Esophagus muscularis mucosa (tissue), 4 donors: ENCODE measurements around the gene LHX4.

Source experiments
- CTCF ChIP-seq, 3 experiments: fragments of 200-600 bp in 2 of 3; fragments of 450-650 bp in 1 of 3; sonication (generic) in 2 of 3; IDR thresholded peaks; one replicate each; pipeline ENCODE4 v1.5.1; 2017 to 2019; ENCODE audit warnings: antibody characterized with exemption in 3 of 3, mild to moderate bottlenecking in 2 of 3, moderate library complexity in 1 of 3
- EP300 ChIP-seq: sonication (generic); formaldehyde crosslinking; IDR thresholded peaks from one replicate; pipeline ENCODE4 v1.6.1; 2017; ENCODE audit warnings: antibody characterized with exemption
- POLR2A ChIP-seq: fragments of 450-650 bp; IDR thresholded peaks from one replicate; pipeline ENCODE4 v1.6.1; 2017; ENCODE audit warnings: antibody characterized with exemption, moderate library complexity, mild to moderate bottlenecking, low read depth

DNA sequence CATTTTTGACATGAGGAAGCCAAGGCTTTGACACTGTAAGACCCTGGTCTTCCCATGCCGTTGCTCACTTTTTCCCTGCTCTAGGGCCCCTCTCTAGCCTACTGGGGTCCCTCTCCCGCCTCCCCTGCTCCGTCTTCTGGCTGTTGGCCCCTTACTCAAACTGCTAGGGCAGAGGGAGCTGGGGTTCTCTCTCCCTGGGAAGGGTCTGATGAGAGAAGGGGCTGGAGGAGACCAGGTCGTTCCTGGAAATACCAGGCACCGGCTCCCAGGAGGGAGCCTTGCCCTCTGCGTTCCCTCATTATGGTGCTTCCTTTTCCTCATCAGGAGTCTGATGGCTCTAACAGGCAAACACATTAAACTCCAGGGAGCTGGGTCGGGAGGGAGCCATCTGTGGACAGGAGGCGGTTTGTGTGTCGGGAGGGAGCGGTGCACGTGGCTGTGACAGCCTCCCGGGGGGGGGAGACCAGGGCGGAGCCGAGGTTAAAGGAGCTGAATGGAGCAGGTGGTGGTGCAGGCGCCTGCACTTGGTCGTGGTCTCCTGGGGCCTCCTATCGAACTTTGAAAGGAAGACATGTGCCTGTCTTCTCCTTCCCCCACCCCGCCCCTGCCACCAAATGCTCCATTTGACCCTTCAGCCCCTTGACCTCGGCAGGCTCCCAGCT lies 35.4 kb upstream of the LHX4 start:
- no peak for TF ChIP-seq POLR2A
- no peak for TF ChIP-seq CTCF (IDR thresholded peaks at IDR 0.05)
- no peak for TF ChIP-seq EP300
